WTC11 (cell line): ENCODE results near the gene MSANTD1. TPM values are rescaled to one million over a fixed set of nuclear protein-coding genes. Genes with fewer than 3 reads are reported as not detected.

Source experiments
- ATAC-seq: fragments of 200-7000 bp; cut with Tn5 transposase; 2 replicates; pipeline ENCODE4 v1.10.0; 2021; ENCODE audit warnings: mild to moderate bottlenecking, moderate library complexity
- CTCF ChIA-PET: fragments of 300-600 bp; sonication (Branson Sonifier 250); formaldehyde crosslinking; loops from one replicate; lab custom pipeline; 2021; ENCODE audit warnings: antibody characterized with exemption; lab: Charles Lee
- POLR2A ChIA-PET: fragments of 350-600 bp; sonication (Branson Sonifier 250); formaldehyde crosslinking; loops from one replicate; lab custom pipeline; 2021; ENCODE audit warnings: antibody characterized with exemption; lab: Charles Lee
- DNase-seq: peaks from one replicate; pipeline ENCODE4 v3.0.0; 2021; ENCODE audit warnings: low spot score
- H3K27ac Mint-ChIP-seq: 2 replicates; pipeline ENCODE4 v1.8.0; 2021; ENCODE audit warnings: mixed read lengths
- H3K27me3 Mint-ChIP-seq: 2 replicates; pipeline ENCODE4 v1.8.0; 2021; ENCODE audit warnings: low read depth, mild to moderate bottlenecking, moderate library complexity, mixed read lengths
- H3K36me3 Mint-ChIP-seq: 2 replicates; pipeline ENCODE4 v1.8.0; 2021; ENCODE audit warnings: mixed read lengths
- H3K4me1 Mint-ChIP-seq: 2 replicates; pipeline ENCODE4 v1.8.0; 2022; ENCODE audit warnings: mixed read lengths
- H3K4me3 Mint-ChIP-seq: 2 replicates; pipeline ENCODE4 v1.8.0; 2021; ENCODE audit warnings: mild to moderate bottlenecking, moderate library complexity, mixed read lengths
- H3K9me3 Mint-ChIP-seq: 2 replicates; pipeline ENCODE4 v1.8.0; 2021; ENCODE audit warnings: mixed read lengths
- AFF4 ChIP-seq: sonication (generic); formaldehyde crosslinking; IDR thresholded peaks from 2 replicates; pipeline ENCODE4 v1.8.1; 2023; ENCODE audit warnings: mild to moderate bottlenecking, missing genetic modification reagents, borderline replicate concordance
- ATF3 ChIP-seq: sonication (generic); formaldehyde crosslinking; conservative IDR thresholded peaks from 2 replicates; pipeline ENCODE4 v1.8.1; 2022; ENCODE audit warnings: mild to moderate bottlenecking, missing genetic modification reagents
- ATF6 ChIP-seq: sonication (generic); formaldehyde crosslinking; IDR thresholded peaks from 2 replicates; pipeline ENCODE4 v1.8.1; 2023; ENCODE audit warnings: mild to moderate bottlenecking, missing genetic modification reagents
- E2F5 ChIP-seq: sonication (generic); formaldehyde crosslinking; IDR thresholded peaks from 2 replicates; pipeline ENCODE4 v1.8.1; 2022; ENCODE audit warnings: mild to moderate bottlenecking, moderate library complexity, missing genetic modification reagents
- EMX1 ChIP-seq: fragments of 250-450 bp; sonication (Bioruptor Pico); IDR thresholded peaks from 2 replicates; pipeline ENCODE4 v1.8.0; 2021; ENCODE audit warnings: mild to moderate bottlenecking
- ETV6 ChIP-seq: sonication (generic); formaldehyde crosslinking; IDR thresholded peaks from 2 replicates; pipeline ENCODE4 v1.8.1; 2022; ENCODE audit warnings: mild to moderate bottlenecking, missing genetic modification reagents
- FOXP4 ChIP-seq: sonication (generic); formaldehyde crosslinking; IDR thresholded peaks from 2 replicates; pipeline ENCODE4 v1.8.0; 2022; ENCODE audit warnings: mild to moderate bottlenecking, missing genetic modification reagents
- MAX ChIP-seq: sonication (generic); formaldehyde crosslinking; IDR thresholded peaks from 2 replicates; pipeline ENCODE4 v1.8.0; 2022; ENCODE audit warnings: mild to moderate bottlenecking, missing genetic modification reagents
- MYBL2 ChIP-seq: sonication (generic); formaldehyde crosslinking; IDR thresholded peaks from 2 replicates; pipeline ENCODE4 v1.8.1; 2023; ENCODE audit warnings: mild to moderate bottlenecking, moderate library complexity, missing genetic modification reagents
- NFYB ChIP-seq: sonication (generic); formaldehyde crosslinking; conservative IDR thresholded peaks from 2 replicates; pipeline ENCODE4 v1.8.0; 2022; ENCODE audit warnings: low read depth, missing genetic modification reagents
- NR3C1 ChIP-seq: sonication (generic); formaldehyde crosslinking; conservative IDR thresholded peaks from 2 replicates; pipeline ENCODE4 v1.8.1; 2023; ENCODE audit warnings: low read depth, mild to moderate bottlenecking, missing genetic modification reagents
- PRDM15 ChIP-seq: sonication (generic); formaldehyde crosslinking; IDR thresholded peaks from 2 replicates; pipeline ENCODE4 v1.8.0; 2022; ENCODE audit warnings: missing genetic modification reagents
- ZBTB43 ChIP-seq: sonication (generic); formaldehyde crosslinking; IDR thresholded peaks from 2 replicates; pipeline ENCODE4 v1.8.1; 2023; ENCODE audit warnings: mild to moderate bottlenecking, missing genetic modification reagents
- ZNF219 ChIP-seq: sonication (generic); formaldehyde crosslinking; IDR thresholded peaks from 2 replicates; pipeline ENCODE4 v1.8.0; 2023; ENCODE audit warnings: missing genetic modification reagents, mild to moderate bottlenecking, borderline replicate concordance
- ZNF416 ChIP-seq: fragments of 250-450 bp; sonication (Bioruptor Pico); IDR thresholded peaks from 2 replicates; pipeline ENCODE4 v1.9.0; 2021; ENCODE audit warnings: mild to moderate bottlenecking, inconsistent platforms
- total RNA-seq: library from RNA; stranded (reverse); gene quantifications from 3 replicates; pipeline ENCODE4 v1.2.3, GENCODE V29; 2021

Gene MSANTD1
- total RNA-seq, 1 experiment from 2014 or later: 0.98 TPM

- no peak for TF ChIP-seq FOXP4 (CRISPR knock-in tag)
- TF ChIP-seq ZBTB43 (CRISPR knock-in tag): no peak
- TF ChIP-seq, all 79 proteins: peak for 0
Observed at GRCh38 chr4:3252480-3252828, 3.5 kb downstream of the MSANTD1 start (continued).

GRCh38 chr4:3252831-3253641 lies 4.1 kb downstream of the MSANTD1 start:
- no peak for TF ChIP-seq AFF4 (CRISPR knock-in tag)
- no peak for TF ChIP-seq PRDM15 (CRISPR knock-in tag)
- TF ChIP-seq MAX (CRISPR knock-in tag): no peak
- no peaks in the 10 kb centered on the region for H3K9me3 Mint-ChIP-seq
- ATAC-seq (no peak), DNase-seq (peak; percentile 10)
- H3K27ac Mint-ChIP-seq: no peak overlapping the region
- peaks cover 6% of the 10 kb centered on the region; the same call in 1 of the 2 replicates for H3K4me1 Mint-ChIP-seq
- no peak overlapping the region for H3K4me3 Mint-ChIP-seq
- POLR2A ChIA-PET: no interaction called here
- CTCF ChIA-PET: no interaction called here
- no peaks in the 10 kb centered on the region for H3K36me3 Mint-ChIP-seq
- H3K27me3 Mint-ChIP-seq: no peaks in the 10 kb centered on the region

- no peak overlapping the region for H3K4me3 Mint-ChIP-seq
- ChIA-PET CTCF (interaction anchor here (0.7 kb wide), 1 partner anchor 70 kb away, joined by 3 read pairs; no protein-coding TSS in a partner anchor), POLR2A (no interaction called here)
- ATAC-seq (no peak), DNase-seq (peak; percentile 8)
- peaks cover 6% of the 10 kb centered on the region; the same call in 1 of the 2 replicates for H3K4me1 Mint-ChIP-seq
- no peaks in the 10 kb centered on the region for H3K27me3 Mint-ChIP-seq
- no peaks in the 10 kb centered on the region for H3K9me3 Mint-ChIP-seq
- no peak for TF ChIP-seq NFYB (CRISPR knock-in tag)
- no peak for TF ChIP-seq EMX1 (CRISPR knock-in tag)
- no peak for TF ChIP-seq ETV6 (CRISPR knock-in tag)
- no peak for TF ChIP-seq NR3C1 (CRISPR knock-in tag)
- TF ChIP-seq ATF3 (CRISPR knock-in tag): no peak
- TF ChIP-seq E2F5: no peak
- no peak for TF ChIP-seq ATF6 (CRISPR knock-in tag)
- TF ChIP-seq ZNF219 (CRISPR knock-in tag): no peak
- no peak for TF ChIP-seq MYBL2
- no peak for TF ChIP-seq ZNF416 (CRISPR knock-in tag)
- TF ChIP-seq MAX (CRISPR knock-in tag): no peak
- no peak overlapping the region for H3K27ac Mint-ChIP-seq
- H3K36me3 Mint-ChIP-seq: no peaks in the 10 kb centered on the region
Observed at GRCh38 chr4:3253808-3254207, 4.8 kb downstream of the MSANTD1 start.
